ENCODE measurements around the gene SCAMP4. TPM values are rescaled to one million over a fixed set of nuclear protein-coding genes. Genes with fewer than 3 reads are reported as not detected.
"Not testable (repeated sequence)": the region's sequence is repeated elsewhere in the genome, so short reads cannot be mapped to it uniquely, and the experiment has no call there.

The SCAMP4 gene
- total and polyA plus RNA-seq, 12 donors: 13.5 to 192 (median 60.3) TPM

DNA sequence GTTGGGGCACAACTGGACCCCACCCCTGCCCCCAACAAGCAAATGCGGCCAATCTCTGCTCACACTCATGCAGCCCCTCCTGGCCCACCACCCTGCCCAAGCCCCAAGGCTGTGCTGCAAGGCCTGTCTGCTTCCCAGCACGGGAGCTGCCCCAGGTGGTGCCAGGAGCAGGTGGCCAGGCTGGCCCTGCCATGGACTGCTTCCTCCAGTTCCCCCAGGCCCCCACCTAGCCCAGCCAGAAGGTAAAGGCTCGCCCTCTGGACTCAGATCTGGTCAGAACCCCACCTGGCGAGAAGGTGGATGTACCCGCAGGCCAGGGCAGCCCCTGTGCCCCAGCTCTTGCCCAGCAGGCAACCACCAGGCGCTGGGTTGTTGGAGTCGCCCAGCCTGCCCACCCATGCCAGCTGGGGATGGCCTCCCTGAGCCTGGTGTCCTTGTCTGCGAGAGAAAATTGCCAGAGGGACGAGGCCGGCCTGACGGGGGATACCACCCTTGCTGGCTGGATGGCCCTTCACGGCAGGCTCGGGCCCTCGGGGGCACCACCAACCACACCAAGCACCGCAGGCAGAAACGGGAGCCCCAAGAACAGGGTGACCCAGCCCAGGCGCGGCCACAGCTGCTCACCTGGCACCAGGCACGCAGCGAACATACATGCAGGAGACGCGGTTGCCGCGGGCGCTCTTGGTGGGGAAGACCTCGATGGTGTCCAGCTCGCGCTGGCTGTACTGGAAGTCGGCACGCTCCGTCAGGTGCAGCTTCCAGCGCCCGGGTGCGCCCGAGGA lies 24.4 kb upstream of the SCAMP4 start:
- TF ChIP-seq, protein P1, sequence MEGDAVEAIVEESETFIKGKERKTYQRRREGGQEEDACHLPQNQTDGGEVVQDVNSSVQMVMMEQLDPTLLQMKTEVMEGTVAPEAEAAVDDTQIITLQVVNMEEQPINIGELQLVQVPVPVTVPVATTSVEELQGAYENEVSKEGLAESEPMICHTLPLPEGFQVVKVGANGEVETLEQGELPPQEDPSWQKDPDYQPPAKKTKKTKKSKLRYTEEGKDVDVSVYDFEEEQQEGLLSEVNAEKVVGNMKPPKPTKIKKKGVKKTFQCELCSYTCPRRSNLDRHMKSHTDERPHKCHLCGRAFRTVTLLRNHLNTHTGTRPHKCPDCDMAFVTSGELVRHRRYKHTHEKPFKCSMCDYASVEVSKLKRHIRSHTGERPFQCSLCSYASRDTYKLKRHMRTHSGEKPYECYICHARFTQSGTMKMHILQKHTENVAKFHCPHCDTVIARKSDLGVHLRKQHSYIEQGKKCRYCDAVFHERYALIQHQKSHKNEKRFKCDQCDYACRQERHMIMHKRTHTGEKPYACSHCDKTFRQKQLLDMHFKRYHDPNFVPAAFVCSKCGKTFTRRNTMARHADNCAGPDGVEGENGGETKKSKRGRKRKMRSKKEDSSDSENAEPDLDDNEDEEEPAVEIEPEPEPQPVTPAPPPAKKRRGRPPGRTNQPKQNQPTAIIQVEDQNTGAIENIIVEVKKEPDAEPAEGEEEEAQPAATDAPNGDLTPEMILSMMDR (IDR thresholded peaks at IDR 0.05): no peak
- no peak for TF ChIP-seq POLR2A (IDR thresholded peaks at IDR 0.05)
- H3K27ac ChIP-seq: peak overlapping the region in 1 of 5 donors; percentile 45
- intact Hi-C loops (cut with DNase I): no loop called here
- WGBS, 4 donors: 79 to 84% (median 81%) methylated on average over 3 to 34 of the region's 35 CpGs
- peaks cover 0 to 9% of the 10 kb centered on the region in 2 donors for H3K36me3 ChIP-seq (replicated peaks in 1 of 2)
- H3K27me3 ChIP-seq: no peaks in the 10 kb centered on the region
- H3K9me3 ChIP-seq (replicated peaks in 1 of 3): no peaks in the 10 kb centered on the region
- H3K4me3 ChIP-seq: no peak overlapping the region
- DNase-seq: peak in 1 of 7 donors; percentile 16
- peaks cover 23 to 33% of the 10 kb centered on the region in 2 donors for H3K4me1 ChIP-seq (replicated peaks in 1 of 2)

- peak overlapping the region in 2 of 5 donors; percentile 63 to 96 for H3K27ac ChIP-seq
- H3K27me3 ChIP-seq; intact Hi-C loops (cut with DNase I); DNase-seq; H3K4me3 ChIP-seq; H3K9me3 ChIP-seq (replicated peaks in 1 of 3); H3K36me3 ChIP-seq (replicated peaks in 1 of 2): not testable (repeated sequence)
- peaks cover 19 to 28% of the 10 kb centered on the region in 2 donors for H3K4me1 ChIP-seq (replicated peaks in 1 of 2)
- 65 to 76% (median 74%) methylated on average over 8 to 44 of the region's 44 CpGs for WGBS, 4 donors
These were observed 23.7 kb upstream of the SCAMP4 start for GRCh38 chr19:1881393-1882088.

DNA sequence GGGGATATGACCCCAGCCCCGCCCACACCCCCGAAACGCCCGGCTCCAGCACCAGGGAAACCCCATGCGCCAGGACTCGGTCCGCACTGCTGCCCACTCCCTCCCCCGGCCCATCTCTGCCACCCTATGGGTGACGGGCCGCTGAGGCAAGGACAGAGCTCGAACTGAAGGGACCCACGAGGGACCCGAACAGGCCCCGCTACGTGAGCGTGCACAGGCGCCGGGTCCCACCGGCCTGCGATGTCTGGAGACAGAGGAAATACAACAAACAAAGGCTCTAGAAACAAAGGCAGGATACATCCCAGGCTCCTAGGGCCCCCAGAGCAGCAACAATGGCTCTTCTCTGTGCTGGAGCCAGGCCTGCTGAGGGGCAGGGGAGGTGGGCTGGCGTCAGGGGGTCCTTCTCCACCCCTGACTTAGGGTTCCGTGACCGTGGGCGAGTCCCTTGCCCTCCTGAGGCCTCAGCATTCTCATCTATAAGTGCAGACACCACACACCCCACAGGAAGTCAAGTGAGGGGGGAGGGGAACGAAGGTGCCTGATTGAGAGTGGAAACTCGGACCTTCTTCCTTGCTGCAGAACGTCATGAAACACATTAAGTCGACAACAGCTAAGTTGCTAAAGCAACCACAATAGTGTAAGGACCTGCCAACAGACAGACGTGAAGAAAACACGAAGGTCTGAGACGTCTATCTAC lies 23.0 kb upstream of the SCAMP4 start:
- 66 to 77% (median 74%) methylated on average over 17 to 31 of the region's 31 CpGs for WGBS, 4 donors
- TF ChIP-seq, protein P1 (IDR thresholded peaks at IDR 0.05): no peak
- no peak for TF ChIP-seq POLR2A (IDR thresholded peaks at IDR 0.05)
- intact Hi-C loops (cut with DNase I): no loop called here
- Histone ChIP-seq H3K27me3 (no peaks in the 10 kb centered on the region), H3K9me3 (replicated peaks in 1 of 3) (no peaks in the 10 kb centered on the region), H3K4me1 (replicated peaks in 1 of 2) (peaks cover 18 to 26% of the 10 kb centered on the region in 2 donors), H3K36me3 (replicated peaks in 1 of 2) (peaks cover 0 to 9% of the 10 kb centered on the region in 2 donors), H3K4me3 (no peak overlapping the region), H3K27ac (peak overlapping the region in 2 of 5 donors; percentile 63 to 96)
- DNase-seq: no peak

DNA sequence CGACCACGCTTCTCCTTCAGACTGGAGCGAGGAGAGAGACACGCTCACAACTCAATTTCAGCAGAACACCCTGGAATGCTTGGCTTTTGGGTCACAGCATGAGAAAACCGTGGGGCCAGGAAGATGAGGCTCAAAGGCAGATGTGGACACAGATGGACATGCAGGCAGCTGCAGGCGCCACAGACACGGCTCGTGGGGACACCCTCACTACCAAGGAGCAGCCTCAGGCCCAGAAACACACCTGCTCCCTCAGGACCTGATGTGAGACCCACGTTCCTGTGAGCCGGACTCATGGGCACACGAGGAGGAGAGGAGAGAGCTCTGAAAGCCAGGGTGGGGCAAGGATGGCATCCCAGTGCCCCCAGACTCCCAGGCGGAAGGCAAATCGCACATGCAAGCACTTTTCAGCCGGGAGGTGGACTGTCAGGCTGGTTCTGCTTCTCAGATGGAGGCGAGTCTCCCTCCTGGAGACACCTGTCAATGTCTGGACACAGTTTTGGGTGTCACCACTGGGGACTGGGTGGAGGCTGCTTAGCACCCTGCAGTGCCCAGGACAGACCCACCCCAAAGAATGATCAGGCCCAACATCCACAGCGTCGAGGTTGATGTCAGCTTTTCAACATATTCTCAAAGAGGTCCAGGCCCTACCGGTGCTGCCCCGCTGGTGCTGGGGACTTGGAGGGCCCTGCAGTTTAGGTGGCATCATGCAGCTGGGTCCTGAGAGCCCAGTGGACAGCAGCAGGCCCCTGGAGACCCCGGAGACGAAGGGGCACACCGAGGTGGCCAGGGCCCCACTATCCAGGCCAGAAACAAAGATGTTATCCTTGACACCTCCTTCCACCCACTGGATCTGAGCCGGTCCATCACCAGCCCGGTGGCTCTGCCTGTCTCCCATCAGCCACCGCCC lies 22.2 kb upstream of the SCAMP4 start:
- DNase-seq: no peak
- intact Hi-C loops (cut with DNase I): no loop called here
- H3K4me1 ChIP-seq (replicated peaks in 1 of 2): peaks cover 18 to 26% of the 10 kb centered on the region in 2 donors
- H3K9me3 ChIP-seq (replicated peaks in 1 of 3): no peaks in the 10 kb centered on the region
- H3K27ac ChIP-seq: peak overlapping the region in 2 of 5 donors; percentile 63 to 96
- H3K4me3 ChIP-seq: peak overlapping the region in 1 of 4 donors; percentile 63
- no peaks in the 10 kb centered on the region for H3K27me3 ChIP-seq
- peaks cover 0 to 9% of the 10 kb centered on the region in 2 donors for H3K36me3 ChIP-seq (replicated peaks in 1 of 2)
- no peak for TF ChIP-seq POLR2A (IDR thresholded peaks at IDR 0.05)
- TF ChIP-seq, protein P1 (IDR thresholded peaks at IDR 0.05): no peak
- 62 to 74% (median 70%) methylated on average over 17 to 25 of the region's 25 CpGs for WGBS, 4 donors

Measured in adrenal gland (tissue), 12 donors.